KMS-11 (cell line): ENCODE measurements around the gene ADAMTS2.

ENCODE experiments used
- H2AFZ ChIP-seq: fragments of 200-600 bp; sonication (generic); 2 replicates; pipeline ENCODE4 v1.6.1; 2016; ENCODE audit warnings: antibody characterized with exemption, mixed run types, low read depth
- H3K27ac ChIP-seq: fragments of 200-600 bp; sonication (generic); 2 replicates; pipeline ENCODE4 v1.6.1; 2016; ENCODE audit warnings: mild to moderate bottlenecking, mixed run types
- H3K27me3 ChIP-seq: fragments of 200-600 bp; sonication (generic); 2 replicates; pipeline ENCODE4 v1.6.1; 2017; ENCODE audit warnings: mild to moderate bottlenecking, low read depth, mixed run types, moderate library complexity; ENCODE audit not compliant: insufficient read depth
- H3K36me3 ChIP-seq: fragments of 200-600 bp; sonication (generic); 2 replicates; pipeline ENCODE4 v1.6.1; 2017; ENCODE audit warnings: mild to moderate bottlenecking, mixed run types; ENCODE audit not compliant: insufficient read depth
- H3K4me1 ChIP-seq: fragments of 200-600 bp; sonication (generic); 2 replicates; pipeline ENCODE4 v1.6.1; 2016; ENCODE audit warnings: mild to moderate bottlenecking, low read depth, mixed run types; ENCODE audit not compliant: poor library complexity, severe bottlenecking
- H3K4me2 ChIP-seq: fragments of 200-600 bp; sonication (generic); 2 replicates; pipeline ENCODE4 v1.7.0; 2016; ENCODE audit warnings: mild to moderate bottlenecking, mixed run types
- H3K4me3 ChIP-seq: fragments of 200-600 bp; sonication (generic); IDR thresholded peaks from 2 replicates; pipeline ENCODE4 v1.6.1; 2017; ENCODE audit warnings: low read depth, low read length, mixed read lengths; ENCODE audit not compliant: insufficient read depth
- H3K79me2 ChIP-seq: fragments of 200-600 bp; sonication (generic); 2 replicates; pipeline ENCODE4 v1.6.1; 2016; ENCODE audit warnings: low read depth, mixed run types; ENCODE audit not compliant: insufficient read depth
- H3K9ac ChIP-seq: fragments of 200-600 bp; sonication (generic); 2 replicates; pipeline ENCODE4 v1.6.1; 2016; ENCODE audit warnings: mild to moderate bottlenecking, mixed run types
- H4K20me1 ChIP-seq: fragments of 200-600 bp; sonication (generic); 2 replicates; pipeline ENCODE4 v1.6.1; 2016; ENCODE audit warnings: mild to moderate bottlenecking, mixed run types; ENCODE audit not compliant: insufficient read depth
- TF ChIP-seq, protein P1 (sequence below): fragments of 200-600 bp; sonication (generic); conservative IDR thresholded peaks from 2 replicates; pipeline ENCODE4 v1.6.1; 2017; ENCODE audit warnings: low read depth, mild to moderate bottlenecking, antibody characterized with exemption, low read length, moderate library complexity, mixed read lengths

ADAMTS2 gene

DNA sequence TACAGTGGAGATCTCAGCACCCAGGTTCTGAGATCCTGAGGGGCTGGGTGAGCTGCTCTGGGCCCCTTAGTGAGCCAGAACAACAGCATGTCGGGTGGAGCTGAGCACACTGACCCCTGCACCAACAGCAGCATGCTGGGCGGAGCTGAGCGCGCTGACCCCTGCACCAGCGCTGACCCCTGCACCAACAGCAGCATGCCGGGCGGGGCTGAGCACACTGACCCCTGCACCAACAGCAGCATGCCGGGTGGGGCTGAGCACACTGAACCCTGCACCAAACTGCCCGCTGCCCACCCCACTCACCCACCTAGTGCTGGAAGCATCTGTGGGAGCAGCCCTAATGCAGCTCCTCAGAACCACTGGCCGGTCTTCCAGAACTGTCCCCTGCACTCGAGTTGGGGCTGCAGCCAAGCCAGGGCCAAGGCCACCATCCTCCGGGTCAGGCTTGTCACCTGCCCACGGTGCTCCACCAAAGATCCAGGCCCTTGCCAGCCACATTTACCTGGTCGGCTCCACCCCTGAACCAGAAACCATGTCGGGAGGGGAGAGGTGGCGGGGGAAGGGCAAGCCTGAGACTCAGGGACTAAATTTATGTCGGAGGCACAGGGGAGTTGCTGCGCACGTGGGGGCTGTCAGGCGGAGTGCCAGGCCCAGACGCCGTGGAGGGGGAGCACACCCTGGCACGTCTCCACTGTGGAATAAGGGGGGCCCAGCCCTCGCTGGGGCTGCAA lies 80.3 kb downstream of the ADAMTS2 start:
- Histone ChIP-seq H3K27ac (no peak overlapping the region), H3K4me2 (no peak overlapping the region)
- TF ChIP-seq, protein P1, sequence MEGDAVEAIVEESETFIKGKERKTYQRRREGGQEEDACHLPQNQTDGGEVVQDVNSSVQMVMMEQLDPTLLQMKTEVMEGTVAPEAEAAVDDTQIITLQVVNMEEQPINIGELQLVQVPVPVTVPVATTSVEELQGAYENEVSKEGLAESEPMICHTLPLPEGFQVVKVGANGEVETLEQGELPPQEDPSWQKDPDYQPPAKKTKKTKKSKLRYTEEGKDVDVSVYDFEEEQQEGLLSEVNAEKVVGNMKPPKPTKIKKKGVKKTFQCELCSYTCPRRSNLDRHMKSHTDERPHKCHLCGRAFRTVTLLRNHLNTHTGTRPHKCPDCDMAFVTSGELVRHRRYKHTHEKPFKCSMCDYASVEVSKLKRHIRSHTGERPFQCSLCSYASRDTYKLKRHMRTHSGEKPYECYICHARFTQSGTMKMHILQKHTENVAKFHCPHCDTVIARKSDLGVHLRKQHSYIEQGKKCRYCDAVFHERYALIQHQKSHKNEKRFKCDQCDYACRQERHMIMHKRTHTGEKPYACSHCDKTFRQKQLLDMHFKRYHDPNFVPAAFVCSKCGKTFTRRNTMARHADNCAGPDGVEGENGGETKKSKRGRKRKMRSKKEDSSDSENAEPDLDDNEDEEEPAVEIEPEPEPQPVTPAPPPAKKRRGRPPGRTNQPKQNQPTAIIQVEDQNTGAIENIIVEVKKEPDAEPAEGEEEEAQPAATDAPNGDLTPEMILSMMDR, result no peak

GRCh38 chr5:179264053-179264782 lies 81.0 kb downstream of the ADAMTS2 start:
- Histone ChIP-seq H4K20me1 (no peaks in the 10 kb centered on the region), H3K79me2 (no peaks in the 10 kb centered on the region), H3K4me2 (no peak overlapping the region), H2AFZ (no peak overlapping the region), H3K9ac (no peak overlapping the region), H3K27me3 (no peaks in the 10 kb centered on the region; the same call in 1 of the 2 replicates), H3K36me3 (no peaks in the 10 kb centered on the region), H3K4me3 (no peak overlapping the region), H3K27ac (no peak overlapping the region), H3K4me1 (no peaks in the 10 kb centered on the region)
- TF ChIP-seq, protein P1, result no peak

More for the DNA sequence above, 80.3 kb downstream of the ADAMTS2 start:
- Histone ChIP-seq H3K27me3 (no peaks in the 10 kb centered on the region; the same call in 1 of the 2 replicates), H3K79me2 (no peaks in the 10 kb centered on the region), H3K4me1 (no peaks in the 10 kb centered on the region), H3K4me3 (no peak overlapping the region), H2AFZ (no peak overlapping the region), H3K36me3 (no peaks in the 10 kb centered on the region), H4K20me1 (no peaks in the 10 kb centered on the region), H3K9ac (no peak overlapping the region)

DNA sequence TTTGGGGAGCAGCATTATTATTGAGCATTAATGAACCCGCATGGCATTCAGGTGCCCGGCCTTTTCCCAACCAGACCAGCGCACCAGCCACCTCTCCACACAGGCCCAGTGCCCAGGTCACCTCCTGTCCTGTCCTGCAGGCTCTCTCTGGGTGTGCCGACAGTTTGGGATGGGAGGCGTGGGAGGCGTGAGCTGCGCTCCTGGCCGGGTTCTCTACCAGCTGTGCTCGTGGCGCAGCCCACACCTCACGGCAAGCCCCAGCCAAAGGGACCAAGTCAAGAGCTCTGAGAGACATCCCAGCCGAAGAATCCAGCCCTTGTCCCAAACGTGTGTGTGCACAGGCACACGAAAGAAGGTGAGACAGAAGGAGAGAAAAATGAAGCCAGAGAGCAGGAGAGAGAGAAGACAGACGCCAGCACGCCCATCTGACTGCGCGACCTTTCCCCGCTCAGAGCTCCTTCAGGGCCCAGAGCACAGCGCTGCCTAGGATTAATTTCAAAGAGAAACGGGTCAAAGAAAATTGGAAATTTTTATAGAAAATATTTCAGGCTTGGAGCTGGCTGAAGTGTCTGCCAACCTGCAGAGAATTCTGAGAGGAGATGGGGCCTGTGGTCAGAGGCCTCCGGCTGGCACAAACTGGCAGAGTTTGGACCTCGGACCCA lies 81.7 kb downstream of the ADAMTS2 start:
- Histone ChIP-seq H3K4me3 (no peak overlapping the region), H3K9ac (no peak overlapping the region), H3K27me3 (no peaks in the 10 kb centered on the region; the same call in 1 of the 2 replicates), H3K36me3 (no peaks in the 10 kb centered on the region), H3K4me1 (no peaks in the 10 kb centered on the region), H3K27ac (no peak overlapping the region), H3K79me2 (no peaks in the 10 kb centered on the region), H4K20me1 (no peaks in the 10 kb centered on the region), H3K4me2 (no peak overlapping the region), H2AFZ (no peak overlapping the region)
- TF ChIP-seq, protein P1, result no peak

GRCh38 chr5:179262126-179262920 lies 82.9 kb downstream of the ADAMTS2 start:
- H3K9ac ChIP-seq, result no peak overlapping the region
- no peaks in the 10 kb centered on the region for H3K36me3 ChIP-seq
- TF ChIP-seq, protein P1, result no peak
- H3K27me3 ChIP-seq, result no peaks in the 10 kb centered on the region; the same call in 1 of the 2 replicates
- no peaks in the 10 kb centered on the region for H3K79me2 ChIP-seq
- no peak overlapping the region for H3K4me2 ChIP-seq
- H4K20me1 ChIP-seq, result no peaks in the 10 kb centered on the region
- no peak overlapping the region for H2AFZ ChIP-seq
- no peak overlapping the region for H3K4me3 ChIP-seq
- no peaks in the 10 kb centered on the region for H3K4me1 ChIP-seq
- no peak overlapping the region for H3K27ac ChIP-seq
